Measurements from ENCODE around the gene CORO1A. TPM values are rescaled to one million over a fixed set of nuclear protein-coding genes. Genes with fewer than 3 reads are reported as not detected.
"Not testable (repeated sequence)": the region's sequence is repeated elsewhere in the genome, so short reads cannot be mapped to it uniquely, and the experiment has no call there.

CORO1A gene
- total RNA-seq, 1 donor from 2014 or later = 0.97 TPM

GRCh38 chr16:30155188-30155587 lies 28.2 kb upstream of the CORO1A start:
- no peak for DNase-seq (ENCODE audit: extremely low spot score, unreplicated experiment)
- peaks cover 4% of the 10 kb centered on the region for H3K27me3 Mint-ChIP-seq (ENCODE audit: unreplicated experiment)
- H3K36me3 Mint-ChIP-seq (ENCODE audit: unreplicated experiment) = no peaks in the 10 kb centered on the region
- no peaks in the 10 kb centered on the region for H3K4me1 Mint-ChIP-seq (ENCODE audit: unreplicated experiment)
- no peak overlapping the region for H3K4me3 Mint-ChIP-seq (ENCODE audit: unreplicated experiment)
- TF ChIP-seq, protein P1, sequence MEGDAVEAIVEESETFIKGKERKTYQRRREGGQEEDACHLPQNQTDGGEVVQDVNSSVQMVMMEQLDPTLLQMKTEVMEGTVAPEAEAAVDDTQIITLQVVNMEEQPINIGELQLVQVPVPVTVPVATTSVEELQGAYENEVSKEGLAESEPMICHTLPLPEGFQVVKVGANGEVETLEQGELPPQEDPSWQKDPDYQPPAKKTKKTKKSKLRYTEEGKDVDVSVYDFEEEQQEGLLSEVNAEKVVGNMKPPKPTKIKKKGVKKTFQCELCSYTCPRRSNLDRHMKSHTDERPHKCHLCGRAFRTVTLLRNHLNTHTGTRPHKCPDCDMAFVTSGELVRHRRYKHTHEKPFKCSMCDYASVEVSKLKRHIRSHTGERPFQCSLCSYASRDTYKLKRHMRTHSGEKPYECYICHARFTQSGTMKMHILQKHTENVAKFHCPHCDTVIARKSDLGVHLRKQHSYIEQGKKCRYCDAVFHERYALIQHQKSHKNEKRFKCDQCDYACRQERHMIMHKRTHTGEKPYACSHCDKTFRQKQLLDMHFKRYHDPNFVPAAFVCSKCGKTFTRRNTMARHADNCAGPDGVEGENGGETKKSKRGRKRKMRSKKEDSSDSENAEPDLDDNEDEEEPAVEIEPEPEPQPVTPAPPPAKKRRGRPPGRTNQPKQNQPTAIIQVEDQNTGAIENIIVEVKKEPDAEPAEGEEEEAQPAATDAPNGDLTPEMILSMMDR (IDR thresholded peaks at IDR 0.05) = no peak
- no peaks in the 10 kb centered on the region for H3K9me3 Mint-ChIP-seq (ENCODE audit: unreplicated experiment)
- H3K27ac Mint-ChIP-seq (ENCODE audit: unreplicated experiment) = no peak overlapping the region

DNA sequence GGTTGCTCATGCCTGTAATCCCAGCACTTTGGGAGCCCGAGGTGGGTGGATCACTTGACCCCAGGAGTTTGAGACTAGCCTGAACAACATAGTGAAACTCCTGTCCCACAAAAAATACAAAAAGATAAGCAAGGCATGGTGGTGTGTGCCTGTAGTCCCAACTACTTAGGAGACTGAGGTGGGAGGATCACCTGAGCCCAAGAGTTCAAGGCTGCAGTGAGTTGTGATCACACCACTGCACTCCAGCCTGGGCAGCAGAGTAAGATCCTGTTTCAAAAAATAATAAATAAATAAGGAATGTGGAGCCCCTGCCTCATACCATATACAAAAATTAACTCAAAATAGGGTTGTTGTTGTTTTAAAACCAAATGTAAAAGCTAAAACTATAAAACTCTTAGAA lies 26.2 kb upstream of the CORO1A start:
- TF ChIP-seq, protein P1 (IDR thresholded peaks at IDR 0.05) = no peak
- no peak for DNase-seq (ENCODE audit: extremely low spot score, unreplicated experiment)
- no peaks in the 10 kb centered on the region for H3K9me3 Mint-ChIP-seq (ENCODE audit: unreplicated experiment)
- H3K4me3 Mint-ChIP-seq (ENCODE audit: unreplicated experiment) = no peak overlapping the region
- H3K4me1 Mint-ChIP-seq (ENCODE audit: unreplicated experiment) = no peaks in the 10 kb centered on the region
- peaks cover 4% of the 10 kb centered on the region for H3K27me3 Mint-ChIP-seq (ENCODE audit: unreplicated experiment)
- no peak overlapping the region for H3K27ac Mint-ChIP-seq (ENCODE audit: unreplicated experiment)
- H3K36me3 Mint-ChIP-seq (ENCODE audit: unreplicated experiment) = no peaks in the 10 kb centered on the region

GRCh38 chr16:30163538-30163937 lies 19.9 kb upstream of the CORO1A start:
- Mint-ChIP-seq H3K27ac (ENCODE audit: unreplicated experiment) (no peak overlapping the region), H3K4me3 (ENCODE audit: unreplicated experiment) (no peak overlapping the region)

GRCh38 chr16:30166202-30166902 lies 17.1 kb upstream of the CORO1A start:
- H3K27ac Mint-ChIP-seq (ENCODE audit: unreplicated experiment) = no peak overlapping the region
- no peak overlapping the region for H3K4me3 Mint-ChIP-seq (ENCODE audit: unreplicated experiment)
- no peaks in the 10 kb centered on the region for H3K36me3 Mint-ChIP-seq (ENCODE audit: unreplicated experiment)
- H3K27me3 Mint-ChIP-seq (ENCODE audit: unreplicated experiment) = no peaks in the 10 kb centered on the region
- TF ChIP-seq, protein P1 (IDR thresholded peaks at IDR 0.05) = no peak
- DNase-seq (ENCODE audit: extremely low spot score, unreplicated experiment) = no peak
- H3K4me1 Mint-ChIP-seq (ENCODE audit: unreplicated experiment) = no peaks in the 10 kb centered on the region
- H3K9me3 Mint-ChIP-seq (ENCODE audit: unreplicated experiment) = no peaks in the 10 kb centered on the region

More at GRCh38 chr16:30163538-30163937, 19.9 kb upstream of the CORO1A start:
- no peaks in the 10 kb centered on the region for H3K4me1 Mint-ChIP-seq (ENCODE audit: unreplicated experiment)
- no peak for DNase-seq (ENCODE audit: extremely low spot score, unreplicated experiment)
- H3K9me3 Mint-ChIP-seq (ENCODE audit: unreplicated experiment) = no peaks in the 10 kb centered on the region
- no peaks in the 10 kb centered on the region for H3K36me3 Mint-ChIP-seq (ENCODE audit: unreplicated experiment)
- H3K27me3 Mint-ChIP-seq (ENCODE audit: unreplicated experiment) = no peaks in the 10 kb centered on the region
- TF ChIP-seq, protein P1 (IDR thresholded peaks at IDR 0.05) = no peak

GRCh38 chr16:30168746-30169145 lies 14.7 kb upstream of the CORO1A start:
- H3K4me3 Mint-ChIP-seq (ENCODE audit: unreplicated experiment); H3K9me3 Mint-ChIP-seq (ENCODE audit: unreplicated experiment); H3K36me3 Mint-ChIP-seq (ENCODE audit: unreplicated experiment); H3K27me3 Mint-ChIP-seq (ENCODE audit: unreplicated experiment); H3K4me1 Mint-ChIP-seq (ENCODE audit: unreplicated experiment); H3K27ac Mint-ChIP-seq (ENCODE audit: unreplicated experiment); DNase-seq (ENCODE audit: extremely low spot score, unreplicated experiment): not testable (repeated sequence)

DNA sequence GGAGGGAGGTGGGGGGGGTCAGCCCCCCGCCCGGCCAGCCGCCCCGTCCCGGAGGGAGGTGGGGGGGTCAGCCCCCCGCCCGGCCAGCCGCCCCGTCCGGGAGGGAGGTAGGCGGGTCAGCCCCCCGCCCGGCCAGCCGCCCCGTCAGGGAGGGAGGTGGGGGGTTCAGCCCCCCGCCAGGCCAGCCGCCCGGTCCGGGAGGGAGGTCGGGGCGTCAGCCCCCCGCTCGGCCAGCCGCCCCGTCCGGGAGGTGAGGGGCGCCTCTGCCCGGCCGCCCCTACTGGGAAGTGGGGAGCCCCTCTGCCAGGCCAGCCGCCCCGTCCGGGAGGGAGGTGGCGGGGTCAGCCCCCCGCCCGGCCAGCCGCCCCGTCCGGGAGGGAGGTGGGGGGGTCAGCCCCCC lies 14.0 kb upstream of the CORO1A start:
- H3K36me3 Mint-ChIP-seq (ENCODE audit: unreplicated experiment); H3K27ac Mint-ChIP-seq (ENCODE audit: unreplicated experiment); H3K4me3 Mint-ChIP-seq (ENCODE audit: unreplicated experiment); H3K4me1 Mint-ChIP-seq (ENCODE audit: unreplicated experiment); DNase-seq (ENCODE audit: extremely low spot score, unreplicated experiment); H3K9me3 Mint-ChIP-seq (ENCODE audit: unreplicated experiment); H3K27me3 Mint-ChIP-seq (ENCODE audit: unreplicated experiment): not testable (repeated sequence)

DNA sequence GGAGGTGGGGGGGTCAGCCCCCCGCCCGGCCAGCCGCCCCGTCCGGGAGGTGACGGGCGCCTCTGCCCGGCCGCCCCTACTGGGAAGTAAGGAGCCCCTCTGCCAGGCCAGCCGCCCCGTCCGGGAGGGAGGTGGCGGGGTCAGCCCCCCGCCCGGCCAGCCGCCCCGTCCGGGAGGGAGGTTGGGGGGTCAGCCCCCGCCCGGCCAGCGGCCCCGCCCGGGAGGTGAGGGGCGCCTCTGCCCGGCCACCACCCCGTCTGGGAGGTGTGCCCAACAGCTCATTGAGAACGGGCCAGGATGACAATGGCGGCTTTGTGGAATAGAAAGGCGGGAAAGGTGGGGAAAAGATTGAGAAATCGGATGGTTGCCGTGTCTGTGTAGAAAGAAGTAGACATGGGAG lies 13.3 kb upstream of the CORO1A start:
- not testable (repeated sequence) for H3K27me3 Mint-ChIP-seq (ENCODE audit: unreplicated experiment); H3K36me3 Mint-ChIP-seq (ENCODE audit: unreplicated experiment); H3K4me3 Mint-ChIP-seq (ENCODE audit: unreplicated experiment); H3K27ac Mint-ChIP-seq (ENCODE audit: unreplicated experiment); H3K4me1 Mint-ChIP-seq (ENCODE audit: unreplicated experiment); H3K9me3 Mint-ChIP-seq (ENCODE audit: unreplicated experiment); DNase-seq (ENCODE audit: extremely low spot score, unreplicated experiment)
